HEK293T (cell line): ENCODE data around the gene SZRD1.

Experiments used
- CTCF ChIA-PET: fragments of 350-600 bp; formaldehyde crosslinking; extraction: SDS; loops from one replicate; lab custom pipeline; 2021; ENCODE audit warnings: antibody characterized with exemption, inconsistent platforms; lab: Yijun Ruan, JAX
- POLR2A ChIA-PET: fragments of 350-600 bp; formaldehyde crosslinking; extraction: SDS; loops from one replicate; lab custom pipeline; 2020; ENCODE audit warnings: antibody characterized with exemption, inconsistent platforms; lab: Yijun Ruan, JAX
- DNase-seq: peaks from one replicate; pipeline ENCODE4 v3.0.0; 2012; ENCODE audit warnings: mixed read lengths; ENCODE audit errors: extremely low spot score
- ARNT ChIP-seq: fragments of 450-650 bp; IDR thresholded peaks from 2 replicates; pipeline ENCODE4 v1.6.1; 2017; ENCODE audit warnings: mild to moderate bottlenecking
- BHLHE40 ChIP-seq: fragments of 450-650 bp; IDR thresholded peaks from 2 replicates; pipeline ENCODE4 v1.6.1; 2016; ENCODE audit warnings: mild to moderate bottlenecking, moderate library complexity, borderline replicate concordance
- CTBP1 ChIP-seq: fragments of 450-650 bp; IDR thresholded peaks from 2 replicates; pipeline ENCODE4 v1.6.1; 2016; ENCODE audit warnings: borderline replicate concordance
- ELF4 ChIP-seq: fragments of 450-650 bp; IDR thresholded peaks from 2 replicates; pipeline ENCODE4 v1.6.1; 2017; ENCODE audit warnings: antibody characterized with exemption
- FOXA1 ChIP-seq: fragments of 450-650 bp; IDR thresholded peaks from 2 replicates; pipeline ENCODE4 v1.6.1; 2016; ENCODE audit warnings: mild to moderate bottlenecking
- FOXK2 ChIP-seq: fragments of 450-650 bp; IDR thresholded peaks from 2 replicates; pipeline ENCODE4 v1.6.1; 2016; ENCODE audit warnings: mild to moderate bottlenecking
- FOXM1 ChIP-seq: fragments of 450-650 bp; IDR thresholded peaks from 2 replicates; pipeline ENCODE4 v1.6.1; 2017; ENCODE audit warnings: mild to moderate bottlenecking, borderline replicate concordance
- HDGF ChIP-seq: fragments of 450-650 bp; IDR thresholded peaks from 2 replicates; pipeline ENCODE4 v1.6.1; 2017; ENCODE audit warnings: antibody characterized with exemption, borderline replicate concordance
- L3MBTL2 ChIP-seq: fragments of 450-650 bp; conservative IDR thresholded peaks from 2 replicates; pipeline ENCODE4 v1.6.1; 2016; ENCODE audit warnings: mild to moderate bottlenecking
- LEF1 ChIP-seq: fragments of 450-650 bp; IDR thresholded peaks from 2 replicates; pipeline ENCODE4 v1.6.1; 2017; ENCODE audit warnings: mild to moderate bottlenecking, borderline replicate concordance
- NFRKB ChIP-seq: fragments of 450-650 bp; IDR thresholded peaks from 2 replicates; pipeline ENCODE4 v1.6.1; 2016; ENCODE audit warnings: mild to moderate bottlenecking, moderate library complexity
- PKNOX1 ChIP-seq: fragments of 450-650 bp; IDR thresholded peaks from 2 replicates; pipeline ENCODE4 v1.6.1; 2016
- SP1 ChIP-seq: fragments of 450-650 bp; IDR thresholded peaks from 2 replicates; pipeline ENCODE4 v1.6.1; 2017
- SUZ12 ChIP-seq: fragments of 450-650 bp; IDR thresholded peaks from 2 replicates; pipeline ENCODE4 v1.6.1; 2016; ENCODE audit warnings: mild to moderate bottlenecking
- TARDBP ChIP-seq: fragments of 450-650 bp; IDR thresholded peaks from 2 replicates; pipeline ENCODE4 v1.6.1; 2016
- ZNF384 ChIP-seq: fragments of 450-650 bp; IDR thresholded peaks from 2 replicates; pipeline ENCODE4 v1.6.1; 2016

Gene SZRD1

GRCh38 chr1:16366722-16367257 is at the start of gene SZRD1:
Gene SZRD1 (plus strand): TSS chr1:16367242. CDS start chr1:16367258, 16 bp downstream.
- peak; percentile 92 for DNase-seq
- CTCF ChIA-PET, result no interaction called here
- TF ChIP-seq TARDBP (no peak), L3MBTL2 (no peak), CTBP1 (no peak), FOXM1 (no peak), ZNF384 (peak; percentile 36; the same call in 1 of the 2 replicates), SP1 (no peak), NFRKB (peak; percentile 68; the same call in 1 of the 2 replicates), BHLHE40 (no peak), FOXK2 (no peak), ELF4 (peak; percentile 84), PKNOX1 (no peak), SUZ12 (no peak), HDGF (no peak), ARNT (no peak), FOXA1 (no peak), LEF1 (no peak)
- POLR2A ChIA-PET, result interaction anchor here (0.8 to 2.9 kb wide), 3 partner anchors 10 to 78 kb away, joined by 3 to 16 read pairs (median 11); partner anchors contain the start of gene FBXO42

- ChIA-PET CTCF (no interaction called here), POLR2A (no interaction called here)
- DNase-seq, result no peak
- TF ChIP-seq TARDBP (no peak), L3MBTL2 (no peak), CTBP1 (no peak), ZNF384 (no peak), HDGF (no peak), LEF1 (no peak), SUZ12 (no peak)
These were observed 48.5 kb upstream of the SZRD1 start for GRCh38 chr1:16318555-16318954.

DNA sequence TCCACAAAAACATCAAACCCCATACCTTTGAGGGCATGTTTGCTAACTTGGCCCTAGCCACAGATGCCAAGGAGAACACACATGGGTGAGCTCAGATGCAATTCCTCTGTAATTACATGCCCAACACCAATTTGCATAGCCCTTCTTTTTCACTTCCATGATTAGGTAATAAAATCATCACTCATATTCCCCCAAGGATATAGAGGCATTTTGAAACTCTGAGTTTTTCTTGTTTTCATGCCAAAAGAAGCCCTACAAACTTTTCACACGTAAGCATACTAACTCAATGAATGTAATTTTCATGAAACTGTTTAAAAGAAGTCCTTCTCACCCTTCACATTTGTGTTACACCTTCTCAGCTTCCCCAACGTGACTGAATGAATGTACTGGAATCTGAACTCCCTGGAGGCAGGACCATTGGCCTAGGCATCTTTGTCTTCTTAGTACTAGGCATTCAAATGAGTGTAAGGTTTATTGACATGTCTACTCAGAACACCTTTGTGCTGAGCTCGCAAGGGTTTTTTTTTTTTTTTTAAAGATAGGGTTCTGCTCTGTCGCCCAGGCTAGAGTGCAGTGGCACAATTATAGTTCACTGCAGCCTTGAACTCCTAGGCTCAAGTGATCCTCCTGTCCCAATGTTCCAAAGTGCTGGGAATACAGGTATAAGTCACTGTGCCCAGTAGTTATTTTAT is 45.7 kb upstream of the SZRD1 start:
- POLR2A ChIA-PET, result no interaction called here
- CTCF ChIA-PET, result no interaction called here
- no peak for DNase-seq
- TF ChIP-seq TARDBP (no peak), PKNOX1 (no peak), ARNT (no peak), LEF1 (no peak)

DNA sequence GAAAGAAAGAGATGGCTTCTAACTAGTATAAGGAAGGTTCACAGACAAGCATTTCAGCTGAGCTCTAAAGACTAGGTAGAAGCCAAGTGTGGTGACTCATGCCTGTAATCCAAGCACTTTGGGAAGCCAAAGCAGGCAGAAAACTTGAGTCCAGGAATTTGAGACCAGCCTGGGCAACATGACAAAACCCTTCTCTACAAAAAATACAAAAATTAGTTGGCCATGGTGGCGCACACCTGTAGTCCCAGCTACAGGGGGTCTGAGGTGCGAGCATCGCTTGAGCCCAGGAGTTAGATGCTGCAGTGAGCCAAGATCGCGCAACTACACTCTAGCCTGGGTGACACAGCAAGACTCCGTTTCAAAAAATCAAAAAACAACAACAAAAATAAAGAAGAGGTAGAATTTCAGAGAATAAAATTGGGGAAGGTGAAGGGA is 42.6 kb upstream of the SZRD1 start:
- no peak for DNase-seq
- ChIA-PET POLR2A (no interaction called here), CTCF (interaction anchor here (0.5 kb wide), 1 partner anchor 31 kb away, joined by 4 read pairs; no protein-coding TSS in a partner anchor)
- TF ChIP-seq NFRKB, result no peak
- no peak for TF ChIP-seq ARNT
- TF ChIP-seq PKNOX1, result no peak
- no peak for TF ChIP-seq FOXA1
- TF ChIP-seq SP1, result no peak
- TF ChIP-seq SUZ12, result no peak
- no peak for TF ChIP-seq TARDBP
- no peak for TF ChIP-seq FOXM1

DNA sequence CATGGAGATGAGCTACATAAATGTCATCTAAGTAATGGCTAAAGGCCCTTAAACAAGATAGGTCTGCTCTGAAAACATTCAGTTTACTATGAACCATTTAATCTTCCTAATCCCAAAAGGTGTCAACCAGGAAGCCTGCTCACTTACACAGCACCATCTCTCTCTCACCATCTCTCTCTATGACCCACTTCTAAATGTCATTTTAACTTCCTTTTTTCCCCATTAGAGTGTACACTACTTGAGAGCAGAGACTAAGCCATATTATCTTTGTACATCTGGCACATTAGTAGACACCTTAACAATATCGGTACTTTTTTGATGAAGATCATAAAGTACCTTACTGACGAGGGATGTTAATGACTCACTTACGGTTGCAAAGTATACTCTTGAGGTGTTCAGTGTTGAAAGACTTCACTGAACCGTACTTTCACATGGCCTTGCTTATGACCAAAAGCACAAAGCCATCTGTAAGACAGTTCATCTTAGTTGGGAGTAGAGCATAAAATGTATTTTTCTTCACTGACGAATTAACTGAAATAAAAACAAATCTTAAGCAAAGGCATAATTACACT is 40.1 kb upstream of the SZRD1 start:
- TF ChIP-seq ZNF384 (no peak), LEF1 (no peak), L3MBTL2 (no peak), SP1 (no peak), SUZ12 (no peak), FOXA1 (no peak), TARDBP (no peak), BHLHE40 (no peak), HDGF (no peak)
- CTCF ChIA-PET, result no interaction called here
- no peak for DNase-seq
- POLR2A ChIA-PET, result interaction anchor here (1.2 kb wide), 1 partner anchor 25 kb away, joined by 3 read pairs; the partner anchor contains the start of gene FBXO42

- CTCF ChIA-PET, result interaction anchor here (0.6 kb wide), 1 partner anchor 28 kb away, joined by 4 read pairs; no protein-coding TSS in a partner anchor
- DNase-seq, result no peak
- no peak for TF ChIP-seq FOXM1
- TF ChIP-seq ZNF384, result 0 out of 2 replicates have a peak, but pooled peaks have one; percentile 58
- no peak for TF ChIP-seq HDGF
- POLR2A ChIA-PET, result no interaction called here
These were observed 32.2 kb upstream of the SZRD1 start for GRCh38 chr1:16334655-16335340.
